ENCODE results near the gene CST8. TPM values are rescaled to one million over a fixed set of nuclear protein-coding genes. Genes with fewer than 3 reads are reported as not detected.

The CST8 gene
- polyA plus RNA-seq, 1 donor (not counting 4 experiments of a cell fraction or from before 2014, with no cell fraction given) = not detected

DNA sequence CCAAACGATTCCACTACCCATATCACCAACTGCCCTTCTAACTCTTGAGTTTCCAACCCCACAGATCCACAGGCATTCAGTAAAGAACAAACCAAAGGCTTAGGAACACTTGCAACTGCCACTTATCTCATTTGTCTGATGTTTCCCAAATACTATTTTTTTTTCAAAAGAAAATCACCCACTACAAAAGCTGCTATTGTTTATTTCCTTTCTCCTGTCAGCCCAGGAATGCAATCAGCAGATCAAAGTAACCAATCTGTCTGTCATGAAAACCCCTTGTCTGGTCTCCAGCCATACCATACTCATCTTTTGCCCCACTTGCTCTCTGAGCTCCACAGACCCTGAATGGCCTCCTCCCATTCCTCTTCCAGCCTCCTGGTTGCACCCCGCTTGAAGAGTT is 8.8 kb upstream of the CST8 start:
- Histone ChIP-seq H3K79me2 (ENCODE audit: control insufficient read depth, insufficient read depth, low read length) (no peaks in the 10 kb centered on the region), H3K9me3 (ENCODE audit: control insufficient read depth, low read depth, low read length) (no peaks in the 10 kb centered on the region), H3K4me1 (ENCODE audit: control insufficient read depth, extremely low read depth, insufficient read depth, low read length) (peaks cover 3% of the 10 kb centered on the region), H3K9ac (ENCODE audit: control insufficient read depth, extremely low read depth, insufficient read depth, low read length) (no peak overlapping the region), H3K4me3 (ENCODE audit: control insufficient read depth in 2 of 3, extremely low read depth in 1 of 3, insufficient read depth in 2 of 3, low read depth in 1 of 3, low read length in 3 of 3) (no peak overlapping the region), H4K20me1 (ENCODE audit: control insufficient read depth, extremely low read depth, insufficient read depth, low read length) (no peaks in the 10 kb centered on the region), H3K27me3 (ENCODE audit: control insufficient read depth, extremely low read depth, insufficient read depth, low read length) (no peaks in the 10 kb centered on the region), H3K36me3 (ENCODE audit: control insufficient read depth in 2 of 2, extremely low read depth in 1 of 2, insufficient read depth in 2 of 2, low read length in 2 of 2) (no peaks in the 10 kb centered on the region), H3K9me1 (ENCODE audit: control insufficient read depth, extremely low read depth, insufficient read depth, low read length) (no peaks in the 10 kb centered on the region), H3K27ac (ENCODE audit: control insufficient read depth, insufficient read depth, low read length) (no peak overlapping the region), H3K4me2 (ENCODE audit: control insufficient read depth, extremely low read depth, insufficient read depth, low read depth, low read length) (no peak overlapping the region), H2AFZ (ENCODE audit: control insufficient read depth, low read length) (no peak overlapping the region)
- dilution Hi-C loops (cut with MboI; ENCODE audit: extremely low pct_ligation_motif_present, low sequenced_read_pairs) = no loop called here
- DNase-seq (ENCODE audit: low read depth, low spot score) (no peak), FAIRE-seq (no peak)
- no peak for TF ChIP-seq EZH2 (IDR thresholded peaks at IDR 0.05; ENCODE audit: low read length)
- TF ChIP-seq, protein P1, sequence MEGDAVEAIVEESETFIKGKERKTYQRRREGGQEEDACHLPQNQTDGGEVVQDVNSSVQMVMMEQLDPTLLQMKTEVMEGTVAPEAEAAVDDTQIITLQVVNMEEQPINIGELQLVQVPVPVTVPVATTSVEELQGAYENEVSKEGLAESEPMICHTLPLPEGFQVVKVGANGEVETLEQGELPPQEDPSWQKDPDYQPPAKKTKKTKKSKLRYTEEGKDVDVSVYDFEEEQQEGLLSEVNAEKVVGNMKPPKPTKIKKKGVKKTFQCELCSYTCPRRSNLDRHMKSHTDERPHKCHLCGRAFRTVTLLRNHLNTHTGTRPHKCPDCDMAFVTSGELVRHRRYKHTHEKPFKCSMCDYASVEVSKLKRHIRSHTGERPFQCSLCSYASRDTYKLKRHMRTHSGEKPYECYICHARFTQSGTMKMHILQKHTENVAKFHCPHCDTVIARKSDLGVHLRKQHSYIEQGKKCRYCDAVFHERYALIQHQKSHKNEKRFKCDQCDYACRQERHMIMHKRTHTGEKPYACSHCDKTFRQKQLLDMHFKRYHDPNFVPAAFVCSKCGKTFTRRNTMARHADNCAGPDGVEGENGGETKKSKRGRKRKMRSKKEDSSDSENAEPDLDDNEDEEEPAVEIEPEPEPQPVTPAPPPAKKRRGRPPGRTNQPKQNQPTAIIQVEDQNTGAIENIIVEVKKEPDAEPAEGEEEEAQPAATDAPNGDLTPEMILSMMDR (optimal IDR thresholded peaks at IDR 0.05 in 1 of 3, IDR thresholded peaks at IDR 0.05 in 1 of 3, conservative IDR thresholded peaks at IDR 0.05 in 1 of 3; ENCODE audit: extremely low read depth in 1 of 3, insufficient read depth in 2 of 3, low read length in 3 of 3) = no peak

DNA sequence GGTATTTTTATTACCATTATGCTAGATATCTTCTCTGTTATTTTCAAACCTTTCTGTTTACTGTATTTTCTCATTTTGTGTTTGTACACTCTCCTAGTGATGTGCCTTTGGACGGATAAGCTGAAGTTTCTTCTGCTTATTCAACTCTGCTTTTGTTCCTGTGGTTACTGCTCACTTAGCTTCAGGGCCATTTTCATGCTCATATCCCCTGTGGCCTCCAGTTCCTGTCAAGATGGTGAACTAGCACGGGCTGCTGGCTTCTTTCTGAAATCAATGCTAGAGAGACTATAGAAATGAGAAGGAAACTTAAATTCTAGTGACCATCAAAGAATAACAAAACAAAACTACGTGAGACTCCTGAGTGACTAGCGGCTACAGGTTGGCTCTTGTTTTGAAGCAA is 6.8 kb upstream of the CST8 start:
- Histone ChIP-seq H3K79me2 (ENCODE audit: control insufficient read depth, insufficient read depth, low read length) (no peaks in the 10 kb centered on the region), H3K27ac (ENCODE audit: control insufficient read depth, insufficient read depth, low read length) (no peak overlapping the region), H3K9ac (ENCODE audit: control insufficient read depth, extremely low read depth, insufficient read depth, low read length) (no peak overlapping the region), H3K27me3 (ENCODE audit: control insufficient read depth, extremely low read depth, insufficient read depth, low read length) (no peaks in the 10 kb centered on the region), H3K9me1 (ENCODE audit: control insufficient read depth, extremely low read depth, insufficient read depth, low read length) (no peaks in the 10 kb centered on the region), H3K9me3 (ENCODE audit: control insufficient read depth, low read depth, low read length) (no peaks in the 10 kb centered on the region), H3K4me3 (ENCODE audit: control insufficient read depth in 2 of 3, extremely low read depth in 1 of 3, insufficient read depth in 2 of 3, low read depth in 1 of 3, low read length in 3 of 3) (no peak overlapping the region), H3K36me3 (ENCODE audit: control insufficient read depth in 2 of 2, extremely low read depth in 1 of 2, insufficient read depth in 2 of 2, low read length in 2 of 2) (no peaks in the 10 kb centered on the region), H2AFZ (ENCODE audit: control insufficient read depth, low read length) (no peak overlapping the region), H3K4me1 (ENCODE audit: control insufficient read depth, extremely low read depth, insufficient read depth, low read length) (peaks cover 3% of the 10 kb centered on the region), H3K4me2 (ENCODE audit: control insufficient read depth, extremely low read depth, insufficient read depth, low read depth, low read length) (no peak overlapping the region), H4K20me1 (ENCODE audit: control insufficient read depth, extremely low read depth, insufficient read depth, low read length) (no peaks in the 10 kb centered on the region)
- FAIRE-seq (no peak), DNase-seq (ENCODE audit: low read depth, low spot score) (no peak)
- TF ChIP-seq, protein P1 (optimal IDR thresholded peaks at IDR 0.05 in 1 of 3, IDR thresholded peaks at IDR 0.05 in 1 of 3, conservative IDR thresholded peaks at IDR 0.05 in 1 of 3; ENCODE audit: extremely low read depth in 1 of 3, insufficient read depth in 2 of 3, low read length in 3 of 3) = no peak
- TF ChIP-seq EZH2 (IDR thresholded peaks at IDR 0.05; ENCODE audit: low read length) = no peak
- dilution Hi-C loops (cut with MboI; ENCODE audit: extremely low pct_ligation_motif_present, low sequenced_read_pairs) = no loop called here

Data from keratinocyte (primary cell).